ENCODE results near the gene PSMB7.

PSMB7 gene

GRCh38 chr9:124415102-124415851 lies at the start of gene PSMB7:
TSS of gene PSMB7 (minus strand) at chr9:124415442. CDS start at chr9:124415425, 17 bp downstream.
- no CpG with 5 or more reads among the region's 41 CpGs for WGBS (ENCODE audit: insufficient coverage, insufficient read length)
- Histone ChIP-seq H3K4me1 (ENCODE audit: control insufficient read depth, insufficient read depth, low read length) (no peaks in the 10 kb centered on the region), H3K27me3 (ENCODE audit: control insufficient read depth, insufficient read depth, low read length) (no peaks in the 10 kb centered on the region), H3K27ac (ENCODE audit: low read length) (no peak within 1 kb of the TSS), H3K4me3 (ENCODE audit: low read length) (peak within 1 kb of the TSS; percentile 70), H3K36me3 (ENCODE audit: control insufficient read depth, insufficient read depth, low read length) (peaks cover 5% of the 10 kb centered on the region; the same call in 1 of the 2 replicates), H3K9me3 (ENCODE audit: control insufficient read depth, insufficient read depth, low read length) (no peaks in the 10 kb centered on the region)
- DNase-seq (ENCODE audit: low read depth, low spot score), result peak; percentile 89

DNA sequence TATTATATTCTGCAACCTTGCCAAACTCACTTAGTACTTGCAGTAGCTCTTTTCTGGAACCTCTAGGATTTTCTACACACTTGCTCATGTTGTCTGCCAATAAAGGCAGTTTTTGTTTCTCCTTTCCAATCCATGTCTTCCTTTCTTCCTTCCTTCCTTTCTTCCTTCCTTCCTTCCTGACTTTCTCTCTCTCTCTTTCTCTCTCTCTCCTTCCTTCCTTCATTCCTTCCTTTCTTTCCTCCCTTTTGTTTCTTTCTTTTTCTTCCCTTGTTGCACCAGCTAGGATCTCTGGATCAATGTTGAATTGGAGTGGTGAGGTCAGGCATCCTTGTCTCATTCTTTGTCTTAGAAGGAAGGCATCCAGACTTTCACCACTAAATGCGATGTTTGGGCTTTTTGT lies 47.5 kb upstream of the PSMB7 start:
- Histone ChIP-seq H3K4me3 (ENCODE audit: low read length) (no peak overlapping the region), H3K4me1 (ENCODE audit: control insufficient read depth, insufficient read depth, low read length) (no peaks in the 10 kb centered on the region; the same call in 1 of the 2 replicates), H3K36me3 (ENCODE audit: control insufficient read depth, insufficient read depth, low read length) (no peaks in the 10 kb centered on the region), H3K9me3 (ENCODE audit: control insufficient read depth, insufficient read depth, low read length) (no peaks in the 10 kb centered on the region), H3K27me3 (ENCODE audit: control insufficient read depth, insufficient read depth, low read length) (no peaks in the 10 kb centered on the region), H3K27ac (ENCODE audit: low read length) (no peak overlapping the region)
- no CpG with 5 or more reads among the region's 1 CpG for WGBS (ENCODE audit: insufficient coverage, insufficient read length)
- no peak for DNase-seq (ENCODE audit: low read depth, low spot score)

- Histone ChIP-seq H3K4me3 (ENCODE audit: low read length) (no peak overlapping the region), H3K27ac (ENCODE audit: low read length) (no peak overlapping the region), H3K27me3 (ENCODE audit: control insufficient read depth, insufficient read depth, low read length) (no peaks in the 10 kb centered on the region), H3K36me3 (ENCODE audit: control insufficient read depth, insufficient read depth, low read length) (no peaks in the 10 kb centered on the region), H3K4me1 (ENCODE audit: control insufficient read depth, insufficient read depth, low read length) (peaks cover 3% of the 10 kb centered on the region; the same call in 1 of the 2 replicates), H3K9me3 (ENCODE audit: control insufficient read depth, insufficient read depth, low read length) (no peaks in the 10 kb centered on the region)
- DNase-seq (ENCODE audit: low read depth, low spot score), result no peak
- no CpG with 5 or more reads among the region's 9 CpGs for WGBS (ENCODE audit: insufficient coverage, insufficient read length)
These were observed 43.2 kb upstream of the PSMB7 start for GRCh38 chr9:124458441-124458840.

- no peak for DNase-seq (ENCODE audit: low read depth, low spot score)
- no CpG with 5 or more reads among the region's 8 CpGs for WGBS (ENCODE audit: insufficient coverage, insufficient read length)
- Histone ChIP-seq H3K27ac (ENCODE audit: low read length) (no peak overlapping the region), H3K9me3 (ENCODE audit: control insufficient read depth, insufficient read depth, low read length) (no peaks in the 10 kb centered on the region), H3K4me3 (ENCODE audit: low read length) (no peak overlapping the region), H3K27me3 (ENCODE audit: control insufficient read depth, insufficient read depth, low read length) (no peaks in the 10 kb centered on the region; the same call in 1 of the 2 replicates), H3K4me1 (ENCODE audit: control insufficient read depth, insufficient read depth, low read length) (peaks cover 5% of the 10 kb centered on the region), H3K36me3 (ENCODE audit: control insufficient read depth, insufficient read depth, low read length) (no peaks in the 10 kb centered on the region)
These were observed 42.7 kb upstream of the PSMB7 start for GRCh38 chr9:124457887-124458431.

- H3K4me3 ChIP-seq (ENCODE audit: low read length), result no peak overlapping the region
- peaks cover 4% of the 10 kb centered on the region; the same call in 1 of the 2 replicates for H3K27me3 ChIP-seq (ENCODE audit: control insufficient read depth, insufficient read depth, low read length)
- no CpG with 5 or more reads among the region's 18 CpGs for WGBS (ENCODE audit: insufficient coverage, insufficient read length)
- DNase-seq (ENCODE audit: low read depth, low spot score), result no peak
- no peak overlapping the region for H3K27ac ChIP-seq (ENCODE audit: low read length)
- H3K36me3 ChIP-seq (ENCODE audit: control insufficient read depth, insufficient read depth, low read length), result no peaks in the 10 kb centered on the region
- H3K4me1 ChIP-seq (ENCODE audit: control insufficient read depth, insufficient read depth, low read length), result peaks cover 8% of the 10 kb centered on the region
- no peaks in the 10 kb centered on the region for H3K9me3 ChIP-seq (ENCODE audit: control insufficient read depth, insufficient read depth, low read length)
These were observed 42.0 kb upstream of the PSMB7 start for GRCh38 chr9:124457079-124457886.

GRCh38 chr9:124456341-124457078 lies 41.3 kb upstream of the PSMB7 start:
- H3K9me3 ChIP-seq (ENCODE audit: control insufficient read depth, insufficient read depth, low read length), result no peaks in the 10 kb centered on the region
- no peak for DNase-seq (ENCODE audit: low read depth, low spot score)
- H3K4me1 ChIP-seq (ENCODE audit: control insufficient read depth, insufficient read depth, low read length), result peaks cover 9% of the 10 kb centered on the region
- no peak overlapping the region for H3K27ac ChIP-seq (ENCODE audit: low read length)
- no CpG with 5 or more reads among the region's 15 CpGs for WGBS (ENCODE audit: insufficient coverage, insufficient read length)
- H3K36me3 ChIP-seq (ENCODE audit: control insufficient read depth, insufficient read depth, low read length), result no peaks in the 10 kb centered on the region
- peaks cover 8% of the 10 kb centered on the region; the same call in 1 of the 2 replicates for H3K27me3 ChIP-seq (ENCODE audit: control insufficient read depth, insufficient read depth, low read length)
- no peak overlapping the region for H3K4me3 ChIP-seq (ENCODE audit: low read length)

DNA sequence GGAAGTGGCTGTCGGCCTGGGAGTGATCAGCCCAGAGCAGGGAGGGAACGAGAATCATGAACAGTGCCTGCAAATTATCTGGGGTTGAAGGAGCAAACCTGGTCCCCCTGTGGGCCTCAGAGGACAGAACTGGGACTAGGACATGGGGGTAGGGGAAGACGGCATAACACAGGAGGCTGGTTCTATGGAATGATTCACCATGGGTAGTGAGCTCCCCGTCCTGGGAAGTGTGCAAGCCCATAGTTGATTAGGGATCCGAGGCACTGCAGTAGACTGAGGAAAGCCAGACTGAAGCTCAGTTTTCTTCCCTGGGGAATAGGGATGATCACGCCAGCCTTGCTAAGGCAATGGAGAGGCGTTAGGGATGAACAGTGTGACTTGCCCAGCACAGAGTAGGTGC lies 40.6 kb upstream of the PSMB7 start:
- H3K27me3 ChIP-seq (ENCODE audit: control insufficient read depth, insufficient read depth, low read length), result peaks cover 9% of the 10 kb centered on the region; the same call in 1 of the 2 replicates
- peaks cover 14% of the 10 kb centered on the region for H3K4me1 ChIP-seq (ENCODE audit: control insufficient read depth, insufficient read depth, low read length)
- H3K36me3 ChIP-seq (ENCODE audit: control insufficient read depth, insufficient read depth, low read length), result no peaks in the 10 kb centered on the region
- H3K9me3 ChIP-seq (ENCODE audit: control insufficient read depth, insufficient read depth, low read length), result no peaks in the 10 kb centered on the region
- no CpG with 5 or more reads among the region's 7 CpGs for WGBS (ENCODE audit: insufficient coverage, insufficient read length)
- H3K27ac ChIP-seq (ENCODE audit: low read length), result no peak overlapping the region
- H3K4me3 ChIP-seq (ENCODE audit: low read length), result no peak overlapping the region
- DNase-seq (ENCODE audit: low read depth, low spot score), result no peak

DNA sequence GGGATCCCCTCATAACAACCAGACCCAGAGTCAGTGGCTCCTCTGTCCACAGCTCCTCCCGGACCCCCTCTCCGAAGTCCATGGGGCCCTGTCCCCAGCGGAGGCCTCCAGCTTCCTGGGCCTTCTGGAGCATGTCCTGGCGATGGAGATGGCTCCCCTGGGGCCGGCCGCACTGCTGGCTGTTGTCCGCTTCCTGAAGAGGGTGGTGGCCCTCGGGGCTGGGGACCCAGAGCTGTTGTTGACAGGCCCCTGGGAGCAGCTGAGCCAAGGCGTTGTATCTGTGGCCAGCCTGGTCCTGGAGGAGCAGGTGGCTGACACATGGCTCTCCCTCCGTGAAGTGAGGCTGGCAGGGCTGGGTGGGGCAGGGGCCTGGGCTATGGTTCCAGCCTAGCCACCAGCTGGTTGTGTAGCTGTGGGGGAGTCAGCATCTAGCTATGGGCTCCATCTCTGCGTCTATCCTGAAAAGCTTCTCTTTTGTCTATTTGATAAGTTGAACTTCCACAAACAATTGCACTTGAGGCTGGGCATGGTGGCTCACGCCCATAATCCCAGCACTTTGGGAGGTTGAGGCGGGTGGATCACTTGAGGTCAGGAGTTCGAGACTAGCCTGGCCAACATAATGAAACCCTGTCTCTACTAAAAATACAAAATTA lies 39.7 kb upstream of the PSMB7 start:
- DNase-seq (ENCODE audit: low read depth, low spot score), result no peak
- no peaks in the 10 kb centered on the region for H3K9me3 ChIP-seq (ENCODE audit: control insufficient read depth, insufficient read depth, low read length)
- WGBS (ENCODE audit: insufficient coverage, insufficient read length), result no CpG with 5 or more reads among the region's 14 CpGs
- peaks cover 16% of the 10 kb centered on the region for H3K4me1 ChIP-seq (ENCODE audit: control insufficient read depth, insufficient read depth, low read length)
- no peak overlapping the region for H3K27ac ChIP-seq (ENCODE audit: low read length)
- no peaks in the 10 kb centered on the region for H3K36me3 ChIP-seq (ENCODE audit: control insufficient read depth, insufficient read depth, low read length)
- H3K27me3 ChIP-seq (ENCODE audit: control insufficient read depth, insufficient read depth, low read length), result peaks cover 9% of the 10 kb centered on the region; the same call in 1 of the 2 replicates
- no peak overlapping the region for H3K4me3 ChIP-seq (ENCODE audit: low read length)

DNA sequence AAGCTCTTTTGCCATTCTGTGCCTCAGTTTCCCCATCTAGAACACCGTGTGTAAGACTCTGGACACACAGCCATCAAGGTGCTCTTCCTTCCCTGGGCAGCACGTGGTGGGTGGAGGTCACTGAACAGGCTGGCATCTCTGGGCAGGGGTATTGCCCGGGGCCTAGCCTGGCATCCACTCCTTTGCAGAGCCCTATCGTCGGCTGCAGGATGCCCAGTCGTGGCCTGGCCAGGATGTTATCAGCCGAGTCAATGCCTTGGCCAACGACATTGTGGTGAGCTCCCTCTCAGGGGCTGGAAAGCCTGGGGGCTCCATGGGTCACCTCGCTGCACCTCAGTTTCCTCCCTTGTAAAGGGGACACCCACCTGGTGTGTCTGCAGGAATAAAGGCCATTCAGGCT lies 39.1 kb upstream of the PSMB7 start:
- H3K27ac ChIP-seq (ENCODE audit: low read length), result no peak overlapping the region
- H3K4me3 ChIP-seq (ENCODE audit: low read length), result no peak overlapping the region
- H3K36me3 ChIP-seq (ENCODE audit: control insufficient read depth, insufficient read depth, low read length), result no peaks in the 10 kb centered on the region
- WGBS (ENCODE audit: insufficient coverage, insufficient read length), result no CpG with 5 or more reads among the region's 9 CpGs
- peaks cover 16% of the 10 kb centered on the region for H3K4me1 ChIP-seq (ENCODE audit: control insufficient read depth, insufficient read depth, low read length)
- DNase-seq (ENCODE audit: low read depth, low spot score), result no peak
- H3K27me3 ChIP-seq (ENCODE audit: control insufficient read depth, insufficient read depth, low read length), result peaks cover 9% of the 10 kb centered on the region; the same call in 1 of the 2 replicates
- no peaks in the 10 kb centered on the region for H3K9me3 ChIP-seq (ENCODE audit: control insufficient read depth, insufficient read depth, low read length)
